Stimulated activated CD4-positive, alpha-beta T cell treated with anti-CD3 and anti-CD28 coated beads, Interleukin-2, amount 100 ng/mL, for 24 hours (primary cell): ENCODE data around the gene NPHP1.
"Not testable (repeated sequence)": the region's sequence is repeated elsewhere in the genome, so short reads cannot be mapped to it uniquely, and the experiment has no call there.

ENCODE experiments used
- DNase-seq, 2 donors: peaks; one replicate each; pipeline ENCODE4 v3.0.0-alpha.2; 2020

NPHP1 gene

GRCh38 chr2:110197452-110197851 lies 7.4 kb downstream of the NPHP1 start:
- no peak for DNase-seq

DNA sequence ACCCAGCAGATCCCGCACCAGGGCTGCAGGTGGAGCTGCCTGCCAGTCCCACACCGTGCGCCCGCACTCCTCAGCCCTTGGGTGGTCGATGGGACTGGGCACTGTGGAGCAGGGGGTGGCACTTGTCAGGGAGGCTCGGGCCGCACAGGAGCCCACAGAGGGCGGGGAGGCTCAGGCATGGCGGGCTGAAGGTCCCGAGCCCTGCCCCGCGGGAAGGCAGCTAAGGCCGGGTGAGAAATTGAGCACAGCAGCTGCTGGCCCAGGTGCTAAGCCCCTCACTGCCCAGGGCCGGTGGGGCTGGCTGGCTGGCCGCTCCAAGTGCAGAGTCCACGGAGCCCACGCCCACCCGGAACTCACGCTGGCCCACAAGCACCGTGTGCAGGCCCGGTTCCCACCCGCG lies 14.6 kb downstream of the NPHP1 start:
- not testable (repeated sequence) for DNase-seq

DNA sequence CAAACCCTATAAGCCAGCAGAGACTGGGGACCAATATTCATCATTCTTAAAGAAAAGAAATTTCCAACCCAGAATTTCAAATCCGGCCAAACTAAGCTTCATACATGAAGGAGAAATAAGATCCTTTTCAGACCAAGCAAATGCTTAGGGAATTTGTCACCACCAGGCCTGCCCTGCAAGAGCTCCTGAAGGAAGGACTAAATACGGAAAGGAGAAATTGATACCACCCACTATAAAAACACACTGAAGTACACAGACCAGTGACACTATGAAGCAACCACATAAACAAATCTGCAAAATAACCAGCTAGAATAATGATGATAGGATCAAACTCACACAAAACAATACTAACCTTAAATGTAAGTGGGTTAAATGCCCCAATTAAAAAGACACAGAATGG lies 22.4 kb downstream of the NPHP1 start:
- no peak for DNase-seq

- no peak for DNase-seq
These were observed 24.8 kb downstream of the NPHP1 start for GRCh38 chr2:110180036-110180435.

DNA sequence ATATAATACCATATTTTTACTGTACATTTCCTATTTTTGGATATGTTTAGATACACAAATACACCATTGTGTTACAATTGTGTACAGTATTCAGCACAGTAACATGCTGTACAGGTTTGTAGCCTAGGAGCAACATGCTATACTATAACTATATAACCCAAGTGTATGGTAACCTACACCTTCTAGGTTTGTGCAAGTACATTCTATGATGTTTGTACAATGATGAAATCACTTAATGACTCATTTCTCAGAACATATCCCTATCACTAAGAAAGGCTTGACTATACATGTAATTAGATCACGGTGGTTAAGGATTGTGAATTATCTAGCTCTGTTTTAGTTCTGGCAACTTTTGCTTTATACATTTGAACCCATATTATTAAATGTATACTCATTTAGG lies 31.3 kb downstream of the NPHP1 start:
- no peak for DNase-seq

DNA sequence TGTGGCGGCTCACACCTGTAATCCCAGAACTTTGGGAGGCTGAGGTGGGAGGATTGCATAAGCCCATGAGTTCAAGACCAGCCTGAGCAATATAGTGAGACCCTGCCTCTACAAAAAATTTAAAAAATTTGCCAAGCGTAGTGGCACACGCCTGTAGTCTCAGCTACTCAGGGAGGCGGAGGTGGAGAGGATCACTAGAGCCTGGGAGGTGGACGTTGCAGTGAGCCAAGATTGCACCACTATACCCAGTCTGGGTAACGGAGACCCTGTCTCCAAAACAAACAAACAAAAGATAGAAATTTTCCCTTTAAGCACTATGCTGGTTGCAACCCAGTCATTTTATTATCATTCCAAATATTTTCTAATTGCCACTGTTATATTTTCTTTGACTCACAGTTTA lies 32.3 kb downstream of the NPHP1 start:
- no peak for DNase-seq

- DNase-seq = no peak
These were observed 34.7 kb downstream of the NPHP1 start for GRCh38 chr2:110170102-110170501.

DNA sequence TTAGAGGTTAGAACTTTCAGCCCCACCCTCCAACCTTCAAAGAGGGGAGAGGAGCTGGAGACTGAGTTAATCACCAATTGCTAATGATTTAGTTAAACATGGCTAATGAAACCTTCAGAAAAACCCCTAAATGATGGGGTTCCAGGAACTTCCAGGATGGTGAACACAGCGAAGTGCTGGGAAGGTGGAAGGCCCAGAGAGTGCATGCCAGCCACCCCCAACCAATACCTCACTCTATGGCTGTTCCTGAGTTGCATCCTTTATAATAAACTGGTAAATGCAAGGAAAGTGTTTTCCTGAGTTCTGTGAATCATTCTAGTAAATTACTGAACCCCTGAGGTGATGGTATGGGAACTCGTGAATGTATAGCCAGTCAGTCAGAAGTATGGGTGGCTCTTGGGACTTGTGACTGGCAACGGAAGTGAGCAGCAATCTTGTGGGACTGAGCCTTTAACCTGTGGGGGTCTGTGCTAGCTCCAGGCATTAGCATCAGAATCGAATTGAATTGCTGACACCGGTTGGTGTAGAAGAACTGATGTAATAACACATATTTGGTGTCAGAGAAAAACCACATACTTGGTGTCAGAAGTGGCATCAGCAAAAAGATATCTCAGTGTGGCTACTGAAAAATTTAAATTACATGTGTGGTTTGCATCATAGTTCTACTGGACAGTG lies 37.4 kb downstream of the NPHP1 start:
- DNase-seq = no peak

DNA sequence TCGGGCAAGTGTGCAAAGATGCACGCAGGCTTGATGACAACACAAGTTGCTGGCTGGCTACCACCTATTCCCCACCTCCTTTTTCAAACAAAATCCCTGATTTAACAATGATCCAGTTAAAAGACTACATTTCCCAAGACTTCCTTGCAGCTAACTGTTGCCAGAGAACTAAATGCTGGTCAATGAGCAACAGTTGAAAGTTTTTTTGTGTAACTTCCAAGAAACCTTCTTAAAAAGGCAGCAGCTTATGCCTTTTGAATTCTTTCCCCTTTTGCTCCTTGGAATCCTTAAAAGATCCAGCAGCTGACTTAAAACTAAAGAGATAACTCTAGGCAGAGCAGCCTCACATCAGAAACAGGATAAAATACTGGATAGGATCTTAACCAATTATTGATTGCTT lies 38.5 kb downstream of the NPHP1 start:
- no peak for DNase-seq

GRCh38 chr2:110157153-110157793 lies 47.5 kb downstream of the NPHP1 start:
- DNase-seq = peak in 1 of 2 donors; percentile 22

DNA sequence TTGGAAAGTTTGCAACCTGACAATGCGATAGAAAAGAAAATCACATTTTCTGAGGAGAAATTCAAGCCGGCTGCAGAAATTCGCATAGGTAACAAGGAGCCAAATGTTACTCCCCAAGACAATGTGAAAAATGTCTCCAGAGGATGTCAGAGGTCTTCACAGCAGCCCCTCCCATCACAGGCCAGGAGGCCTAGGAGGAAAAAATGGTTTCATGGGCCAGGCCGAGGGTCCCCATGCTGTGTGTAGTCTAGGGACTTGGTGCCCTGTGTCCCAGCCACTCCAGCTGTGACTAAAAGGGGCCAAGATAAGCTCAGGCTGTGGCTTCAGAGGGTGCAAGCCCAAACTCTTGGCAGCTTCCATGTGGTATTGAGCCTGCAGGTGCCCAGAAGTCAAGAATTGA lies 50.0 kb downstream of the NPHP1 start:
- not testable (repeated sequence) for DNase-seq

DNA sequence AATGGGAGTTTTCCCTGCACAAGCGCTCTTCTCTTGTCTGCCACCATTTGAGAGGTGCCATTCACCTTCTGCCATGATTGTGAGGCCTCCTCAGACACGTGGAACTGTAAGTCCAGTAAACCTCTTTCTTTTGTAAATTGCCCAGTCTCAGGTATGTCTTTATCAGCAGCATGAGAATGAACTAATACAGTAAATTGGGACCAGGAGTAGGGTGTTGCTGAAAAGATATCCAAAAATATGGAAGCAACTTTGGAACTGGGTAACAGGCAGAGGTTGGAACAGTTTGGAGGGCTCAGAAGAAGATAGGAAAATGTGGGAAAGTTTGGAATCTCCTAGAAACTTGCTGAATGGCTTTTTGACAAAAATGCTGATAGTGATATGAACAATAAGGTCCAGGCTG lies 50.6 kb downstream of the NPHP1 start:
- not testable (repeated sequence) for DNase-seq

DNA sequence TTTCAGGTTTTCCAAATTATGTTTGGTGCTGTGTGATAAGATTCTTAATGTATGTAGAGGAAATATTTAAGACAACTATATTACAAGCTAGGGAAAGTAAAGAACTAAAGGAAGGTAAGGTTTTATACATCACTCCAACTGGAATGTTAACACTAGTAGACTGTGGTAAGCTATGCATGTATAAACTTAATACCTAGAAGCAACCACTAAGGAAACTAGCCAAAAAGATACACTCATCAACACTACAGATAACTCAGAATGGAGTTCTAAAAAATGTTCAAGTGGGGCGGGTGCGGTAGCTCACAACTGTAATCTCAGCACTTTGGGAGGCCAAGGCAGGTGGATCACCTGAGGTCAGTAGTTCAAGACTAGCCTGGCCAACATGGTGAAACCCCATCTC lies 51.4 kb downstream of the NPHP1 start:
- DNase-seq = no peak

DNA sequence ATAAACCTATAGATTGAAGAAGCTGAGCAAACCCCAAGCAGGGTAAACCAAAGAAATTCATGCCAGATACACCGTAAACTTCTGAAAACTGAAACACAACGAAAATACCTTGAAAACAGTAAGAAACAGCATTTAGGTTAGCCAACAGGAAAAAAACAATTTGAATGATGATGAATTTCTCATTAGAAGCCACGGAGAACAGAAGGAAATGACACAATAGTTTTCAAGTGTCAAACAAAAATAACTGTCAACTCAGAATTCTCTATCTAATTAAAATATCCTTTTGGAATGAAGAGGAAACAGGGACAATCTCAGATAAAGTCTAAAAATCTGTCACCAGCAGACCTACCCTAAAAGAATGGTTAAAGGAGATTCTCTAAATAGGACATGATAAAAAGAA lies 51.9 kb downstream of the NPHP1 start:
- no peak for DNase-seq

DNA sequence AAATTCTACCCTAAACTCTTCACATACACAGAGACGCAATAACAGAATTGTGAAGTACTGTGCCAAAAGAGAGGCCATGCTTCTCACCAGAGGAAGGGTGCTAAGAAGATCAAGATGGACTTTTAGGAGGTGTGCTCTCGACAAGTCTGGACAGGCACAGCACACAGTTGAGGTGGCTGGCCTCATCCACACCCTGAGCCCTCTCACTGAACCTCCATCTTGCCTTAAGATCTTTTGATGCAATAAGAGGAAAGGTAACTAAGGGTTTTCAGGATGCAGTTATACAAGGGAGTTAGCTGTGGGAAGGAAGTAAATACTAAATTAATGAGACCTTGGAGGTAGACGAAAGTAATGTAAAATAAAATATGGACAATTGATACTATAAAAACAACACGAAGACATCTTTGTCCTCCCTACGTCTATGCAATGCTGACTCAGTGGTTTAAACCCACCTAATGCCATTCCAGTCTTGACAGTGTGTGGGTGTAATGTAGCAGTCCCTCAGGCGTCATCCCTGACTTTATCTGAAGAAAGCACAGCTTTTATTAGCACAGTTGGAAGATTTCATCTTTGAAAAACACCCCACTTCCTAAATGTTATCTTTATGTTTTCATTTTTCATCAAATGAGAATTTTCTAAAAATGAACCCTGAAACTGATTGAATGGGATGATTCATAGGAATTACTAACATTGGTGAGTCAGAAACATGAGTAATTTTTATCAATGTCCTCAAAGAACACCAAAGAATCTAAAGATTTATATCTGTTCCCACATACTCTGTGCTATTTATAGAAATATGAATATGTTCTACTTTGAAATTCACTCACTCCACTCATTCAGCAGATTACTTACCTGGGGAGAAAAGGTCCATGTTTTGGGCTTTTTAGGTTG lies 55.2 kb downstream of the NPHP1 start:
- DNase-seq = no peak

- DNase-seq = no peak
These were observed 57.9 kb downstream of the NPHP1 start for GRCh38 chr2:110146945-110147332.

- no peak for DNase-seq
These were observed 58.4 kb downstream of the NPHP1 start for GRCh38 chr2:110146183-110146944.

GRCh38 chr2:110143982-110144381 lies 60.8 kb downstream of the NPHP1 start:
- DNase-seq = no peak

DNA sequence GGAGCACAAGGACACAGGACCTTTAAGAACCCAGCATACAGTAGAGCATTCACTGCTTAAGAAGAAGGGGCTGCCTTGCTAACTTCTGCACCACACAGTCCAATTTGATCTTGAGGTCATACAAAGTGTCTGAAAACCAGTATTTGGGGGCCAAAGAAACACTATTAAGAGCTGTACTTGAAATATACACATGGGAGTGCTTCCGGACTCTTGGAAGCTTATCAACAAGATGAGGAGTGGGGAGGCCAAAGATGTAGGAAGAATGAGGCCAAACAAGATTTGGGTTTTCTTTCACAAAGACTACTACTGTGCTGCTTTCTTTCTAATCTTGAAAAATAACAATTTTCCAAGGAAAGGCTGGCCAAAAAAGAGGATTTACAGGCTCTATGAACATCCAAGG lies 64.4 kb downstream of the NPHP1 start:
- DNase-seq = no peak

DNA sequence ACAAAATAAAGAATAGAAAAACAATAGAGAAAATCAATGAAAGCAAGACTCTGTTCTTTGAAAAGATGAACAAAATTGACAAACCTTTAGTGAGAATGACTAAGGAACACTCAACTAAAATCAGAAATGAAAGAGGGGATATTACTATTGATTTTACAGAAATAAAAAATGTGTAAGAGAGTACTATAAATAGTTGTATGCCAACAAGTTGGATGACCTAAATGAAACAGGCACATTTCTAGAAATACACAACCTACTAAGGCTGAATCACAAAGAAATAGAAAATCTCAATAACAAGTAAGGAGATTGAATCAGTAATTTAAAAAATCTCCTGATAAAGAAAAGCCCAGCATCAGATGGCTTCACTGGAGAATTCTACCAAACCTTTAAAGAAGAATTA lies 70.8 kb downstream of the NPHP1 start:
- no peak for DNase-seq

DNA sequence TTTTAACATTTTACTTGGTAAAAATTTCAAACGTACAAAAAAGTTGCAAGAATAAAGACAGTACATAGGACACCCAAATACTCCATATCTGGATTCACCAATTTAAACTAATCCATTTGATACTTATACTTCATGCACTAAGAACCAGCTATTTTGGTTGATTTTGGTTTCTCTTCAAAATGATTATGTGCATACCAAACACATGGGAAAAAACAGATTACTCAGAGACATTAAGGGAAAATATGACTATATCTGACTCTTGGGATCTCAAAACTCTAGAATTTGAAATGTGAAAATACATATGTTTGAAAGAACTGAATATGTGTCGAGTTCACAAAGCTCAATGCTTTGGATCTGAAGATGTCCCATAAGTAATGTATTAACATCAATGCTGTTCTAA lies 73.6 kb downstream of the NPHP1 start:
- no peak for DNase-seq

DNA sequence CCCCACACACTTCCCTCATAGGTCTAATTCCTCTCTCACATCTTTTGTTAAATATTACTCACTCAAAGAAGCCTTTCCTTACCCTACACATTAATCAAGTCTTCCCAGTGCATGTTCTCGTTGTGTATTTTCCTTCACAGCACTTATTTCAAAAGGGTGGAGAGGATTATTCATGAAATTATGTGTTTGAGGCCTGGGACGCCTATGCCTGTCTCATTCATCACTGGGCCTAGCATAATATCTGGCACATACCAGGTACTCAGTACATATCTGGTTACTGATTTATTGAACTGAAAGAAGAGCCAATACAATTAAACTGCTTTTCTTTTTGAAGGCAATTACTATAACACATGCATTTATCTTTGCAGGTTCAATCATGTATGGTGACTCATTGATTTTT lies 74.1 kb downstream of the NPHP1 start:
- no peak for DNase-seq

DNA sequence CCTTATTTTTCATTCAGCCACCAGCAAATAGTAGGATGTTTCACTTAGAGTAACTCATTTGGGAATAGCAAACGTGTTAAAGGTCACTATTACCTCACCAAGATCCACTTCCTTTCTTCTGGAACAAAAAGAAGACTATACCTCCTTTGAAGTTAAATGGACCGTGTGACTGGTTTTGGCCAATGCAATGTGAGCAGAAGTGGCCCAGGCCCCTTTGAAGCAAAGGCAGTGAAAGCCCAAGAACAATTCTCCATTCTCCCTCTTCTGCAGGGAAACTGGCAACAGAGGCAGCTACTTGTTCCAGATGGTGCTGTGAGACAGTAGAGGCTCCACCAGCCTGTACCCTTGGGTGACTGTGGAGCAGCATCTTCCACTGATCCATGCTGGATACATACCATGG lies 77.9 kb downstream of the NPHP1 start:
- no peak for DNase-seq
